Heart right ventricle (tissue), 16 donors: ENCODE results near the gene DHPS. TPM values are rescaled to one million over a fixed set of nuclear protein-coding genes. Genes with fewer than 3 reads are reported as not detected.

Experiments
- ATAC-seq, 8 donors: fragments of 200-7000 bp; cut with Tn5 transposase; one replicate each; pipeline ENCODE4 v1.9.1; 2020; ENCODE audit warnings: mild to moderate bottlenecking in 8 of 8, moderate library complexity in 8 of 8, moderate number of reproducible peaks in 1 of 8
- DNase-seq, 2 donors: peaks; one replicate each; pipeline ENCODE4 v3.0.0-alpha.2; 2020
- H3K27ac ChIP-seq, 10 donors: fragments of 200-600 bp; sonication (generic) in 2 of 10; one replicate each; pipeline versions ENCODE4 v1.5.0 to v1.8.0; 2020 to 2022; ENCODE audit warnings: mild to moderate bottlenecking in 3 of 10
- H3K27me3 ChIP-seq, 7 donors: fragments of 200-600 bp; one replicate each; pipeline ENCODE4 v1.8.0; 2021 to 2022; ENCODE audit warnings: mild to moderate bottlenecking in 2 of 7
- H3K36me3 ChIP-seq, 9 donors: fragments of 200-600 bp; sonication (generic) in 1 of 9; one replicate each; pipeline versions ENCODE4 v1.5.0 to v1.8.0; 2020 to 2022; ENCODE audit warnings: mild to moderate bottlenecking in 2 of 9
- H3K4me1 ChIP-seq, 9 donors: fragments of 200-600 bp; sonication (generic) in 1 of 9; one replicate each; pipeline versions ENCODE4 v1.5.0 to v1.8.0; 2020 to 2022; ENCODE audit warnings: mild to moderate bottlenecking in 4 of 9
- H3K4me3 ChIP-seq, 10 donors: fragments of 200-600 bp; sonication (generic) in 2 of 10; one replicate each; pipeline versions ENCODE4 v1.5.0 to v1.8.0; 2020 to 2022; ENCODE audit warnings: mild to moderate bottlenecking in 7 of 10, moderate library complexity in 2 of 10
- H3K9me3 ChIP-seq, 11 donors: fragments of 200-600 bp in 10 of 11; sonication (generic) in 2 of 11; one replicate each; pipeline versions ENCODE4 v1.5.0 to v1.8.0; 2013 to 2022; ENCODE audit warnings: mild to moderate bottlenecking in 2 of 11, control low read depth in 1 of 11, moderate library complexity in 1 of 11
- WGBS, 2 donors: extraction: QIAGEN DNeasy Blood & Tissue Kit; methylation state at CpG; one replicate each; pipeline ENCODE4 v1.1.7; 2013; ENCODE audit warnings: inconsistent platforms in 1 of 2; 5-methylcytosine and 5-hydroxymethylcytosine counted together
- intact Hi-C, 10 donors: fragments of 100-400 bp; cut with DNase I; formaldehyde crosslinking; loops; one replicate each; pipeline versions ENCODE4 v1.11.1 to v1.14.2; 2022
- polyA plus RNA-seq, 2 donors: library from polyadenylated mRNA; stranded (reverse); fragments of 200-250 nt; gene quantifications; one replicate each; pipeline ENCODE4 v1.2.3, GENCODE V29; 2013
- total RNA-seq, 10 donors: library from RNA; stranded (reverse); fragmentation: NEBNext Ultra II Directional in 3 of 10; extraction: Animal tissue kit (Norgen Biotek cat#: 25700) in 3 of 10; gene quantifications; one replicate each; pipeline versions ENCODE4 v1.2.1 to v1.2.4, GENCODE V29; 2021 to 2023
- TF ChIP-seq, protein P1 (sequence below), 9 donors: fragments of 200-600 bp; sonication (generic) in 2 of 9; IDR thresholded peaks; one replicate each; pipeline versions ENCODE4 v1.5.0 to v1.8.0; 2021 to 2022; ENCODE audit warnings: antibody characterized with exemption in 9 of 9, mild to moderate bottlenecking in 5 of 9, moderate library complexity in 1 of 9
- donor health status: Arrhythmogenic right ventricular cardiomyopathy.
- donor health status: ischemic (EF 13 %, LVEDD 7.1; RV severe dilation, severe dysfunction).
- donor health status: healthy with polysubstance abuse.
- donor health status: DM: no; HTN: yes; CAD: no.
- donor health status: DM: no; HTN: no; CAD: no.
- donor health status: ischemic (EF 25% LVEDD 6.9; RV normal size, moderate dysfunction).
- donor health status: ischemic (EF 25% LVEDD 5.7; RV mildly dilated, moderate dysfunction).
- donor health status: healthy.
- donor health status: DM: yes; HTN: yes; CAD: no.
- donor health status: Ischemic cardiomyopathy.
- donor health status: ischemic (EF 35%, LVEDD 5.7; RV mildly dilated, moderate dysfunction).
- donor health status: nonischemic (EF 11% LVEDD 7.7; RV severe dilation, severe dysfunction).
- donor health status: DM: yes; HTN: yes; CAD: no.
- donor health status: PGD.
- donor health status: ischemic (EF 29% LVEDD 5.4; RV normal size, mild dysfunction).
- donor health status: nonischemic (EF 23%, LVEDD 6.1; RV moderate dilation, normal function).

Gene DHPS
- total and polyA plus RNA-seq, 12 donors: 43.6 to 82.2 (median 51.3) TPM

DNA sequence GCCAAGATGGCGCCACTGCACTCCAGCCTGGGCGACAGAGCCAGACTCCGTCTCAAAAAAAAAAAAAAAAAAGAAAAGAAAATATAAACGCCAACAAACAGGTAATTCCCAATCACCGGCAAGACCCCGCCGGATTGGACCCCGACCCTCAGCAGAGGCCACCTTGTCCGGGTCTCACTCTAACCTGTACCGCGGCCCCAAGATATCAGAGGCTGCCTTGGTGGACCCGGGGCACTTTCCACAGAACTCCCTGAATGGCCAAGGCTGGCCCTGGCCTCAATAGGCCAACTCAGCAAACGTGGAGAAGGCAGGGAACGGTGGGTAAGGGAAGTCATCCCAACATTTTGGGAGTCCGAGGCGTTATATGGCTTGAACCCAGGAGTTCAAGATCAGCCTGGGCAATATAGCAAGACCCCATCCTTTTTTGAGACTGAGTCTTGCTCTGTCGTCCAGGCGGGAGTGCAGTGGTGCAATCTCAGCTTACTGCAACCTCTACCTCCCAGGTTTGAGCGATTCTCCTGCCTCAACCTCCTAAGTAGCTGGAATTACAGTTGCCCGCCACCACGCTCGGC, 43.0 kb downstream of the DHPS start:
- no peak overlapping the region for H3K4me3 ChIP-seq
- H3K4me1 ChIP-seq: peaks cover 0 to 13% (median 9%) of the 10 kb centered on the region in 9 donors
- DNase-seq: no peak
- H3K27me3 ChIP-seq: no peaks in the 10 kb centered on the region
- H3K36me3 ChIP-seq: peaks cover 0 to 6% (median 0%) of the 10 kb centered on the region in 9 donors
- H3K9me3 ChIP-seq: no peaks in the 10 kb centered on the region
- intact Hi-C loops: no loop called here
- TF ChIP-seq, protein P1, sequence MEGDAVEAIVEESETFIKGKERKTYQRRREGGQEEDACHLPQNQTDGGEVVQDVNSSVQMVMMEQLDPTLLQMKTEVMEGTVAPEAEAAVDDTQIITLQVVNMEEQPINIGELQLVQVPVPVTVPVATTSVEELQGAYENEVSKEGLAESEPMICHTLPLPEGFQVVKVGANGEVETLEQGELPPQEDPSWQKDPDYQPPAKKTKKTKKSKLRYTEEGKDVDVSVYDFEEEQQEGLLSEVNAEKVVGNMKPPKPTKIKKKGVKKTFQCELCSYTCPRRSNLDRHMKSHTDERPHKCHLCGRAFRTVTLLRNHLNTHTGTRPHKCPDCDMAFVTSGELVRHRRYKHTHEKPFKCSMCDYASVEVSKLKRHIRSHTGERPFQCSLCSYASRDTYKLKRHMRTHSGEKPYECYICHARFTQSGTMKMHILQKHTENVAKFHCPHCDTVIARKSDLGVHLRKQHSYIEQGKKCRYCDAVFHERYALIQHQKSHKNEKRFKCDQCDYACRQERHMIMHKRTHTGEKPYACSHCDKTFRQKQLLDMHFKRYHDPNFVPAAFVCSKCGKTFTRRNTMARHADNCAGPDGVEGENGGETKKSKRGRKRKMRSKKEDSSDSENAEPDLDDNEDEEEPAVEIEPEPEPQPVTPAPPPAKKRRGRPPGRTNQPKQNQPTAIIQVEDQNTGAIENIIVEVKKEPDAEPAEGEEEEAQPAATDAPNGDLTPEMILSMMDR (IDR thresholded peaks at IDR 0.05): no peak
- ATAC-seq: no peak
- 96% methylated on average over 22 of the region's 22 CpGs for WGBS, 2 donors
- no peak overlapping the region for H3K27ac ChIP-seq

- 89 to 91% methylated on average over 13 of the region's 13 CpGs for WGBS, 2 donors
- H3K27ac ChIP-seq: no peak overlapping the region
- DNase-seq (no peak), ATAC-seq (no peak)
- peaks cover 0 to 13% (median 9%) of the 10 kb centered on the region in 9 donors for H3K4me1 ChIP-seq
- intact Hi-C loops: no loop called here
- no peaks in the 10 kb centered on the region for H3K9me3 ChIP-seq
- H3K27me3 ChIP-seq: no peaks in the 10 kb centered on the region
- peaks cover 0 to 19% (median 1%) of the 10 kb centered on the region in 9 donors for H3K36me3 ChIP-seq
- no peak overlapping the region for H3K4me3 ChIP-seq
- TF ChIP-seq, protein P1 (IDR thresholded peaks at IDR 0.05): no peak
Measured at GRCh38 chr19:12636631-12637030, 45.0 kb downstream of the DHPS start.

DNA sequence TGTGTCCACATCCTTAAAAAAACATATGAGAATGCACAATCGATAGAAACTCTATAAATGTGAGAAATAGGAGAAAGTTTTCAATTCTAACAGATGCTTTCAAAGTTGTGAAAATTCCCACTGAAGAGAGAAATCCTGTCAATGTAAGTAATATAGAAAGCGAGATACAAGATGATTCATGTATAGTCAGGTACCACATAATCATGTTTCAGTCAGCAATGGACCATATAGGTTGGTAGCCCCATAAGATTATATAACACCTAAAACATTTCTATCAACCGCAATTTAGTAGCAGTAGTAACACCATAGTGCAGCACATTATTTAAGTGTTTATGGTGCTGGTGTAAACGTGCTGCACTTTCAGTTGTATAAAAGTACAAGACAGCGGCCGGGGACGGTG, 52.5 kb downstream of the DHPS start:
- Histone ChIP-seq H3K27ac (no peak overlapping the region), H3K27me3 (no peaks in the 10 kb centered on the region), H3K36me3 (peaks cover 7 to 93% (median 55%) of the 10 kb centered on the region in 9 donors), H3K9me3 (peaks cover 0 to 33% (median 19%) of the 10 kb centered on the region in 11 donors), H3K4me3 (no peak overlapping the region), H3K4me1 (no peaks in the 10 kb centered on the region)
- intact Hi-C loops: no loop called here
- ATAC-seq (no peak), DNase-seq (no peak)
- TF ChIP-seq, protein P1 (IDR thresholded peaks at IDR 0.05): no peak
- WGBS, 2 donors: 92 to 99% methylated on average over 7 of the region's 7 CpGs

- intact Hi-C loops: no loop called here
- Histone ChIP-seq H3K36me3 (peaks cover 7 to 98% (median 56%) of the 10 kb centered on the region in 9 donors), H3K4me1 (peaks cover 0 to 2% (median 0%) of the 10 kb centered on the region in 9 donors), H3K4me3 (no peak overlapping the region), H3K9me3 (peaks cover 0 to 33% (median 19%) of the 10 kb centered on the region in 11 donors), H3K27ac (no peak overlapping the region), H3K27me3 (no peaks in the 10 kb centered on the region)
- ATAC-seq: no peak
- WGBS, 2 donors: 97 to 98% methylated on average over 17 of the region's 17 CpGs
- TF ChIP-seq, protein P1 (IDR thresholded peaks at IDR 0.05): no peak
- no peak for DNase-seq
Measured at GRCh38 chr19:12628040-12629022, 53.3 kb downstream of the DHPS start.
